PC-9 (cell line): ENCODE measurements around the gene UBQLN1. TPM values are rescaled to one million over a fixed set of nuclear protein-coding genes. Genes with fewer than 3 reads are reported as not detected.
"Not testable (repeated sequence)": the region's sequence is repeated elsewhere in the genome, so short reads cannot be mapped to it uniquely, and the experiment has no call there.

Experiments used
- BruUV-seq: library from RNA; stranded (reverse); fragments of 400-500 nt; replicated peaks from 2 replicates; lab custom pipeline; 2021; lab: Mats Ljungman, UMichigan
- CTCF ChIA-PET: fragments of 300-600 bp; sonication (Branson Sonifier 250); formaldehyde crosslinking; loops from one replicate; lab custom pipeline; 2022; ENCODE audit warnings: antibody characterized with exemption; lab: Charles Lee
- POLR2A ChIA-PET: fragments of 300-600 bp; sonication (Branson Sonifier 250); formaldehyde crosslinking; loops from one replicate; lab custom pipeline; 2022; ENCODE audit warnings: antibody characterized with exemption; ENCODE audit not compliant: unreplicated experiment; lab: Charles Lee
- DNase-seq, 2 experiments: peaks; one replicate each; pipeline versions ENCODE4 v3.0.0 to v3.0.0-alpha.2; 2015 to 2022; ENCODE audit warnings: mixed read lengths in 1 of 2
- H2AFZ ChIP-seq: fragments of 200-600 bp; sonication (generic); 2 replicates; pipeline ENCODE4 v1.8.1; 2017; ENCODE audit warnings: antibody characterized with exemption
- H3F3A ChIP-seq: fragments of 200-600 bp; sonication (generic); 2 replicates; pipeline ENCODE4 v1.8.1; 2017; ENCODE audit warnings: antibody characterized with exemption, mild to moderate bottlenecking, low read depth; ENCODE audit not compliant: insufficient read depth
- H3K27ac ChIP-seq: fragments of 200-600 bp; sonication (generic); 2 replicates; pipeline ENCODE4 v1.6.1; 2016; ENCODE audit warnings: mixed run types
- H3K27me3 ChIP-seq: fragments of 200-600 bp; sonication (generic); 2 replicates; pipeline ENCODE4 v1.6.1; 2016; ENCODE audit warnings: low read depth, mixed run types; ENCODE audit not compliant: insufficient read depth
- H3K36me3 ChIP-seq: fragments of 200-600 bp; sonication (generic); 2 replicates; pipeline ENCODE4 v1.6.1; 2016; ENCODE audit warnings: low read depth, mixed run types
- H3K4me1 ChIP-seq: fragments of 200-600 bp; sonication (generic); replicated peaks from 2 replicates; pipeline ENCODE4 v1.6.1; 2016; ENCODE audit warnings: mixed run types; ENCODE audit not compliant: insufficient read depth
- H3K4me2 ChIP-seq: fragments of 200-600 bp; sonication (generic); 2 replicates; pipeline ENCODE4 v1.6.1; 2017; ENCODE audit warnings: mixed run types
- H3K4me3 ChIP-seq: fragments of 200-600 bp; sonication (generic); 2 replicates; pipeline ENCODE4 v1.6.1; 2016; ENCODE audit warnings: mixed run types
- H3K79me2 ChIP-seq: fragments of 200-600 bp; sonication (generic); 2 replicates; pipeline ENCODE4 v1.6.1; 2017; ENCODE audit warnings: low read depth, mixed run types
- H3K9me2 ChIP-seq: fragments of 200-600 bp; sonication (generic); 2 replicates; pipeline ENCODE4 v1.8.1; 2017; ENCODE audit warnings: mild to moderate bottlenecking; ENCODE audit not compliant: insufficient read depth
- H3K9me3 ChIP-seq: fragments of 200-600 bp; sonication (generic); 2 replicates; pipeline ENCODE4 v1.8.1; 2016; ENCODE audit warnings: low read depth; ENCODE audit not compliant: insufficient read depth
- H4K20me1 ChIP-seq: fragments of 200-600 bp; sonication (generic); 2 replicates; pipeline ENCODE4 v1.8.1; 2017; ENCODE audit not compliant: insufficient read depth
- CTCF ChIP-seq: fragments of 200-600 bp; sonication (generic); conservative IDR thresholded peaks from 2 replicates; pipeline ENCODE4 v1.6.1; 2017; ENCODE audit warnings: mixed run types, antibody characterized with exemption, mild to moderate bottlenecking, moderate library complexity
- EZH2 ChIP-seq: fragments of 200-600 bp; sonication (generic); IDR thresholded peaks from 2 replicates; pipeline ENCODE4 v1.8.0; 2017; ENCODE audit warnings: antibody characterized with exemption, low read depth
- intact Hi-C: fragments of 100-400 bp; cut with micrococcal nuclease; formaldehyde crosslinking; loops from one replicate; pipeline ENCODE4 v1.10.0; 2022; ENCODE audit not compliant: unreplicated experiment
- total RNA-seq: library from RNA; stranded (reverse); gene quantifications from 2 replicates; pipeline ENCODE4 v1.2.3, GENCODE V29; 2021

Gene UBQLN1
- total RNA-seq, 1 experiment from 2014 or later = 129 TPM

GRCh38 chr9:83744206-83744605, 36.4 kb upstream of the UBQLN1 start:
- ChIA-PET CTCF (no interaction called here), POLR2A (no interaction called here)
- H2AFZ ChIP-seq = no peak overlapping the region
- peak in 1 of 2 experiments; percentile 5 for DNase-seq
- H3K4me1 ChIP-seq = 0 out of 2 replicates have a peak, but pooled peaks cover 8% of the 10 kb centered on the region
- no peaks in the 10 kb centered on the region for H4K20me1 ChIP-seq
- H3K27me3 ChIP-seq = no peaks in the 10 kb centered on the region
- no TSS peak for BruUV-seq
- H3K9me2 ChIP-seq = no peaks in the 10 kb centered on the region
- no peak for TF ChIP-seq EZH2
- TF ChIP-seq CTCF = no peak
- H3K36me3 ChIP-seq = no peaks in the 10 kb centered on the region
- no peak overlapping the region for H3K4me3 ChIP-seq
- intact Hi-C loops = no loop called here
- H3K79me2 ChIP-seq = no peaks in the 10 kb centered on the region
- H3F3A ChIP-seq = no peaks in the 10 kb centered on the region
- H3K27ac ChIP-seq = no peak overlapping the region
- H3K9me3 ChIP-seq = no peaks in the 10 kb centered on the region
- no peak overlapping the region for H3K4me2 ChIP-seq

GRCh38 chr9:83733739-83734138, 26.0 kb upstream of the UBQLN1 start:
- ChIA-PET CTCF (no interaction called here), POLR2A (no interaction called here)
- TF ChIP-seq CTCF = no peak
- no peak for TF ChIP-seq EZH2
- Histone ChIP-seq H3K27me3 (no peaks in the 10 kb centered on the region), H3K9me3 (no peaks in the 10 kb centered on the region), H4K20me1 (no peaks in the 10 kb centered on the region), H3K27ac (no peak overlapping the region), H3F3A (no peaks in the 10 kb centered on the region), H3K4me1 (no peaks in the 10 kb centered on the region), H3K36me3 (no peaks in the 10 kb centered on the region), H3K4me2 (no peak overlapping the region), H2AFZ (no peak overlapping the region), H3K4me3 (no peak overlapping the region), H3K9me2 (no peaks in the 10 kb centered on the region), H3K79me2 (no peaks in the 10 kb centered on the region)
- BruUV-seq = no TSS peak
- intact Hi-C loops = no loop called here
- no peak for DNase-seq

- intact Hi-C loops, POLR2A ChIA-PET, CTCF ChIA-PET, DNase-seq, BruUV-seq, H3K36me3 ChIP-seq, H3K27me3 ChIP-seq, H3K9me3 ChIP-seq, H3K27ac ChIP-seq, H3K4me2 ChIP-seq, H3K79me2 ChIP-seq, H3K4me1 ChIP-seq, H2AFZ ChIP-seq, H4K20me1 ChIP-seq, H3K9me2 ChIP-seq, H3K4me3 ChIP-seq, H3F3A ChIP-seq: not testable (repeated sequence)
Observed at GRCh38 chr9:83728591-83729368, 21.0 kb upstream of the UBQLN1 start.

GRCh38 chr9:83724436-83724835, 16.7 kb upstream of the UBQLN1 start:
- Histone ChIP-seq H3K27ac (no peak overlapping the region), H3K27me3 (no peaks in the 10 kb centered on the region), H3F3A (no peaks in the 10 kb centered on the region), H3K79me2 (no peaks in the 10 kb centered on the region), H3K36me3 (no peaks in the 10 kb centered on the region), H2AFZ (no peak overlapping the region), H3K4me3 (no peak overlapping the region), H3K4me2 (no peak overlapping the region), H3K9me2 (no peaks in the 10 kb centered on the region), H3K4me1 (no peaks in the 10 kb centered on the region), H3K9me3 (no peaks in the 10 kb centered on the region), H4K20me1 (no peaks in the 10 kb centered on the region)
- ChIA-PET CTCF (no interaction called here), POLR2A (no interaction called here)
- TF ChIP-seq CTCF (no peak), EZH2 (no peak)
- intact Hi-C loops = no loop called here
- DNase-seq = no peak
- no TSS peak for BruUV-seq
